CD4-positive, alpha-beta T cell treated with Interleukin-4 for 1 hour (primary cell): Measurements from ENCODE around the gene SMTNL2.
A peak's percentile ranks its signal among the peaks of the same experiment; 100 is the strongest.
"Not testable (repeated sequence)": the region's sequence is repeated elsewhere in the genome, so short reads cannot be mapped to it uniquely, and the experiment has no call there.

ENCODE experiments used
- DNase-seq, 2 donors: peaks; one replicate each; pipeline ENCODE4 v3.0.0-alpha.2; 2020 to 2022

SMTNL2 gene

DNA sequence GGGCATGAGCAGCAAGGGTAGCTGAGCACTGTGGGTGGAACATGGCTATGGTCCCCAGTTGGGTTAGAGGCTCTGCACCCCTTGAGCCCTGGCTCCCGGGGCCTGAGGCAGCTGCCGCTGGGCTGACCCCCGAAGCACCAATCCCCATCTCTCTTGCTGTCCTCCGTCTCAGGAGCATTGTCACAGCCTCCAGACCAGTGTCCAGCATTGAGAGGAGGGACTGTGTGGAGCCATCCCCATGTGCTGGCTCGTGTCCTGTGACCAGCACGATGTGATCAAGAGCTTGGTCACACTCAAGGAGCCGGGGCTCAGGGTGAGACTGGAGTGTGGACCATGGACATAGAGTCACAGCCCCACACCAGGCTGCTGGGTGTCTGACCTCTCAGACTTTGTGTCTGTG lies 2.9 kb downstream of the SMTNL2 start:
- DNase-seq: no peak

- DNase-seq: no peak
These were observed 3.5 kb downstream of the SMTNL2 start for GRCh38 chr17:4587803-4588202.

DNA sequence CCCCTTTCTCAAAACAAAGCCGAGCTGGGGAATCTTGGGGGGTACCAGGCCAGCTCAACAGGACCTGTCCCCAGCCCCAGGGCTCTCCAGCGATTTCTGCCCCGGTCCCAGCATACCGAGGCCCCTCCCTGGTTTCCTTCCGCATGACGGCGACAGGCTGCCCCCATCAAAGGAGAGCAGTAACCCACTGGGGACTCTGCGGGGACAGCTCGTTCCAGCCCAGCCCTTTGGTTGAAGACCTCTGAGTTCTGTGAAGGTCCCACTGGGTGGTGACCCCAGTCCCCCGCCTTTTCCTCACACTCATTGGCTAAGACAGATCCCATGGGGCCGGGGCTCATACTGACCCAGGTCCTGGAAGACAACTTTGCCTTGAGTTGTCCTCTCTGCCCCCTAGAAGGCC lies 4.1 kb downstream of the SMTNL2 start:
- no peak for DNase-seq

DNA sequence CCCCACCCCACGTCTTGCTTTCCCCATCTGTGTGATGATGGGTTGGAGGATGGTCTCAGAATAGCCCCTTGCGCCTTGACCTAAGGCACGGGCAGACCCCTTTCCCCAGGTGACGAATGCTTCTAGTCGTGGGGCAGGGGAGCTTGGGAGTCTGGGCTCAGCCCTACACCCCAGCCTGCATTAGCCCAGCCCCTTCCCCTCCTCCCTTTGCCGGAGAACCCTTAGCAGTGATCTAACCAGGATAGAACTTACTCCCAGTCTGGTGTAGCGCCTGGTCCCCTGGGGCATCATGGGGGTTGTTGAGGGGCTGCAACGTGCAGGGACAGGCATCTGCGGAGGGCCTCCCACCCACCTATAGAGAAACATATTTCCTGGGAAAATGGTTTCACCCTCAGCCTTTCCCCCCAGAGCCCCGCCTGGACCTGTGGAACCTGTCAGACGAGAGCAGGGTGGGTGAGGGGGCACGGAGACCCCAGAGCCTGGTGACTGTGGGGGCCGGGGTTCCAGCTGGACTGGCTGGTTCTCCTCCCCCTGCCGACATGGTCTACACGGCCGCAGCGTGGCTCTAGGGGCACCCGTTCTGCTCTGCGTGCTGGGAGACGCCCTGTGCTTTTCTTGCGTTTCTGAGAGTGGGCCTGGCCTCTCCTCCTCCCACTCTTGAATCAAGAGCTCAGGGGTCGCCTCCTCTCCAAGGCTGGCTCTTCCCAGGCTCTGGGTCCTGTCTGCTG lies 4.7 kb downstream of the SMTNL2 start:
- no peak for DNase-seq

- not testable (repeated sequence) for DNase-seq
These were observed 5.7 kb downstream of the SMTNL2 start for GRCh38 chr17:4590042-4590441.

GRCh38 chr17:4590981-4591453 lies 6.7 kb downstream of the SMTNL2 start:
- no peak for DNase-seq

GRCh38 chr17:4591529-4591928 lies 7.2 kb downstream of the SMTNL2 start:
- no peak for DNase-seq

DNA sequence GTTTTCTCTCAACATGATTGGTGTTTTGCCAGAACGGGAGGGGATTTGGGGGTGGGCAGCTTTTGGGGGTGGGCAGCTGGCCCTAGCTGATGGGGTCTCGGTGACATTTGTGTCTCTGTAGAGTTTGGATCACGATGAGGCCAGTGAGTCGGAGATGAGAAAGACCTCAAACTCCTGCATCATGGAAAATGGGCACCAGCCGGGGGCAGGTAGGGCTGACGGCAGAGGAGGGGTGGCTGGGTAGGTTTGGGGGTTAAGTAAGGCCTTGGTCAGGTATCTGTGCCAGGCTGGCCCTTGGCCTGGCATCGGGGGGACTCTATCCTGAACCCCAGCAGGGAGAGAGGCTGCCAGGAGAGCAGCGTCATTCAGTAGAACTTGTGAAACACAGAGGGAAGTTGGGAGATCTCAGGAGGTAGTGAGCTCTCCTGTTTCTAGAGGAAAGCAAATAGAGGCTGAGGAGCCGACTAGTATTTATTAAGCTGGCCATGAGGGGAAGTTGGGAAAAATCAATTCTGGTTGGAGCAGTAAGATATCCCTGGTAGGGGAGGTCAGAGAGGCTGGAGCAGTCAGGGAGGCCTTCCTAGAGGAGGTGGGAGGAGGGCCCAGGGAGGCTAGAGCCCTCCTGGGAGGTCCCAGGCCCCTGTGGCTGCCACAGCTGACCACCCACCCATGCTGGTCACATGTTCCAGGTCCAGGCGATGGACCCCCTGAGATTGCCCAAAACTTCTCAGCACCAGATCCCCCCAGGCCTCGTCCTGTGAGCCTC lies 8.1 kb downstream of the SMTNL2 start:
- DNase-seq: no peak

GRCh38 chr17:4593021-4593421 lies 8.7 kb downstream of the SMTNL2 start:
- no peak for DNase-seq

GRCh38 chr17:4594406-4594805 lies 10.1 kb downstream of the SMTNL2 start:
- DNase-seq: no peak

- peak; percentile 22 to 38 for DNase-seq
These were observed 10.8 kb downstream of the SMTNL2 start for GRCh38 chr17:4594931-4595684.

DNA sequence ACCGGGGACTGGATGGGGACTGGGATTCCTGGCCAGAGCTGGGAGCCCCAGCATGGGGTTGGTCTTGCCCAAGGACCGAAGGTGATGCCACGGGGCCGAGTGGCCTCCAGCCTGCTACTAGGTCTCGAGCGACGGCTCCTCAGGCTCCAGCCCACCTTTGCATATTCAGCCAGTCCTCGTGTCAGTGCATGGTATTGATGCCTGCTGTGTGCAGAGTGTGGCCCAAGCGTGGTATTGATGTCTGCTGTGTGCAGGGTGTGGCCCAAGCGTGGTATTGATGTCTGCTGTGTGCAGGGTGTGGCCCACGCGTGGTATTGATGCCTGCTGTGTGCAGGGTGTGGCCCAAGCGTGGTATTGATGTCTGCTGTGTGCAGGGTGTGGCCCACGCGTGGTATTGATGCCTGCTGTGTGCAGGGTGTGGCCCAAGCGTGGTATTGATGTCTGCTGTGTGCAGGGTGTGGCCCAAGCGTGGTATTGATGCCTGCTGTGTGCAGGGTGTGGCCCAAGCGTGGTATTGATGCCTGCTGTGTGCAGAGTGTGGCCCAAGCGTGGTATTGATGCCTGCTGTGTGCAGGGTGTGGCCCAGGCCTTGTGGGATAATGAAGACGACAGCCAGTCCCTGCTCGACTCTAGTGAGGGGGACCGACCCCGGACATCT lies 11.5 kb downstream of the SMTNL2 start:
- not testable (repeated sequence) for DNase-seq

DNA sequence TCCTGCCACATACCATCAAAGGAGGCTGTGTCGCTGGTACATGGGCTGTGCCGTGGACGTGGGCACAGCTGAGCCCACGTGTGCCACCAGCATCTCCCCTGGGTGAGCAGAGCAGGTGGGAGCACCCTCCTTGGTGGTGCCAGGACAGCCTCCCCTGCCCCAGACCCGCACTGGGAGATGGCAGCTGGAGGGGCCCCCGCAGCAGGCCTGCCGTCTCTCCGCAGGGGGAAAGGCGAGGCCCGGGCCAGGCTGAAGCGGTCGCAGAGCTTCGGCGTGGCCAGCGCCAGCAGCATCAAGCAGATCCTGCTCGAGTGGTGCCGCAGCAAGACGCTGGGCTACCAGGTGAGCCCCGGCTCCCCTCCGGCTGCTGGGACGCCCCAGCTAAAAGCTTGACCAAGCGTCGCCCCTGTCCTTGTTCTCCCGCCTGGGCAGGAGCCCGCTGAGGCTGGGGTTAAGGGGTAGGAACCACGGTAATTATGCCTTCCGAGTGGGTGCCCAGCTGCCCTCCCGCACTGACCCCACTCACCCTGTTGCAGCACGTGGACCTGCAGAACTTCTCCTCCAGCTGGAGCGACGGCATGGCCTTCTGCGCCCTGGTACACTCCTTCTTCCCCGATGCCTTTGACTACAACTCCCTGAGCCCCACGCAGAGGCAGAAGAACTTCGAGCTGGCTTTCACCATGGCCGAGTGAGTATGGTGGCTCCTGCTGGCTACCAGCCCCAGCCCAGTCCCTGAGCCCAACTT lies 12.5 kb downstream of the SMTNL2 start:
- DNase-seq: no peak

DNA sequence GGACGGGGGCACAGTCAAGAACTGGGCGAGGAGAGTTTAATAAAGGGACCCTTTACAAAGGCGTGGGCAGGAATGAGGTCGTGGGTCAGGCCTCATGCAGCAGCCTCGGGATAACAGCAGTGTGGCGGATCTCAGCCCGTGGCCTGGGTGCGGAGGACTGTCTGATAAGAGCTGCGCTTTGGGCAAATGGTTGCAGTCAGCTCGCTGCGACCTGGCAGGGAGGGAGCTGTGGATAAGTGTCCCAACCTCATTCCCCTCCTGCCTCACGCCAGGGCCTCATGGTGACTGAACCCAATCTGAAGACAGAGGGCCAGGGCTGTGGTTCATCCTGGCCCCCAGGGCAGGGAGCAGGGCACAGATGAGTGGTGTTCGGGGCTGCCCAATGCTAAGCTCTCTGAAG lies 13.6 kb downstream of the SMTNL2 start:
- DNase-seq: no peak

DNA sequence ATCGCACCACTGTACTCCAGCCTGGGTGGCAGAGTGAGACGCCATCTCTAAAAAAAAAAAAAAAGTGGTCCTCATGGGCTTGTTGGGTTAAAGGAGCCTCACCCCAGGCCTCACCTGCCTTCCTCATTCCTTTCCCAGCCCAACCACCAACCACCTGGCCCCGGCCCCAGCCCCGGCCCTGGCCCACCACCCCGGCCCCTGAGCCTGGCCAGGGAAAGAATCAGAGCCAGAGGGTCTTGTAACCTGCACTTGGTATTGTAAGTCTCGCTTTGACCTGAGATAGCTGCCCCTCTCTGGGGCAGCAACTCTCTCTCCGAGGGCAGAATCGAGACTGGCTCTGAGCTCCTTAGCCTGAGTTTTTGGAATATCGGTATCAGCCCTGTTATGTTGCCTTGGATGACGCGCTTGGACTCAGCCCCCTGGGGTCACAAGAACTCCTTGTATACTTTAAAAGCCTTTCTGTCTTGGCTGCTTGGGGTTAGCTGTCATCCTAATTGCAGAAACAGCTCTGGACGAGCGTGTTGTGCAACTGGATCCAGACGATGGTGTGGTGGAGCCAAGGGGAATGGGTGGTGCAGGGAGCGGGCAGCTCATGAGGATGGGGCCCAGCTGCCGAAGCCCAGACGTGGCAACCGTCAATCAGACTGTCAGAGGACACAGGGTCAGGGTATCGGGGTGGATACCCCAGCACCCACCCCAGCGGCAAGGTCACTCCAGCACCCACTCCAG lies 14.6 kb downstream of the SMTNL2 start:
- DNase-seq: no peak

DNA sequence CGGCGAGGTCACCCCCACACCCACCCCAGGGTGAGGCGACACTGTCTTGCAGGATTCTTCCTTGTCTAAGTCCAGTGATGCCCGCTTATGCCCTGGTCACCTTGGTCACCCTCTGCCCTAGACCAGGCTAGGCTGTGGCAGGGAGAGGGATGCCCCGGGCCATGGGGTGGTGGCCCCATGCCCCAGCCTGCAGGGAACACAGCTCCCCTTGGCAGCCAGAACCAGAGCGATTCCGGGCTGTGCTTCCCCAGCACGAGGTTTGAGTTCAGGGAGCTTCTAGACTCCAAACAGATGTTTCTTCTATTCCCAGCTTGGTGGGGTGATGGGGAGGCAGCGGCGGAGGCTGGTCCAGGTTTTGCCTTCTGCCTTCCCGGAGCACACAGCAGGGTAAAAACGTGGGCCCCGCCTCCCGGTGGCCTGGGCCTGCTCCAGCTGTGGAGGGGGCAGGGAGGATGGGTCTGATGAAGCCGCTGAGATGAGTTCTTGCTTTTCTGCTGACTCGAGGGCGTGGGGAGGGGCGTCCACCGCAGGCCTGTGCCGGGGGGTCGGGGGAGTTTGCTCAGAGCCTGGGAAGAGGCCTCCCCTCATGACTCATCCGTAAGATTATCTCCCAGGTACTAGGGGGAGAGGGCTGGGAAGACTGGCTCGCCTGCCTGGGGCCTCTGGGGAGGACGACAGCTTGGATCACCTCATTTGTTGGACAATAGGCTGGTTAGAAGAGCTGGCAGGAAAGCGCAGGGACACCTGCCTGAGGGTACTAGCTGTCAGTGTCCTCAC lies 15.4 kb downstream of the SMTNL2 start:
- DNase-seq: no peak

DNA sequence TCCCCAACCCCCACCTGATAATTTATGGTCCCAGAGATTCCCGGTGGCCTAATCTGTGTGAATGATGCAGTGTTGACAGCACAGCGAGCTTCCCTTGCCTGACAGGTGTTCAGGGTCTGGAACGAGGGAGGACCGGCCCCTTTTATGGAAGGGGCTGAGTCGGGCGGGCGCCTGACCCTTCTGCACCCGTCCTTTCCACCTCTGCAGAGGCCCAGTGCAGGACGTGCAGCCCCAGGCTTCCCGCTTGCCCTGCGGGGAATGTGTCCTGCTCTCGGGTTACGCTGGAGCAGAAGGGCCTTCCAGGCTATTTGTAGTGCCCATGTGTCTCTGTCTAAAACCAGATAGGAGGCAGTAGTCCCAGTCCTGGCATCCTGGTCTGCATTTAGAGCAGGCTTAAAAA lies 16.2 kb downstream of the SMTNL2 start:
- DNase-seq: no peak

DNA sequence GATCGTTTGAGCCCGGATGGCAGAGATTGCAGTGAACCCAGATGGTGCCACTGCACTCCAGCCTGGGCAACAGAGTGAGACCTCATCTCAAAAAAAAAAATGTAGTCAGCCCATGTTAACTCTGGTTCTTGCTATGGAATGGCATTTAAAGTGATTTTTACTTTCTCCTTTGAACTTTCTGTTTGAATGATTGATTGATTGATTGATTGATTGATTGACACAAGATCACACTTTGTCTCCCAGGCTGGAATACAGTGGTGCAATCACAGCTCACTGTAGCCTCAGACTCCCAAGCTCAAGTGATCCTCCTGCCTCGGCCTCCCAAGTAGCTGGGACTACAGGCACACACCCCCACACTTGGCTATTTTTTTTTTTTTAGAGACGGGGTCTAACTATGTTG lies 17.0 kb downstream of the SMTNL2 start:
- DNase-seq: no peak

DNA sequence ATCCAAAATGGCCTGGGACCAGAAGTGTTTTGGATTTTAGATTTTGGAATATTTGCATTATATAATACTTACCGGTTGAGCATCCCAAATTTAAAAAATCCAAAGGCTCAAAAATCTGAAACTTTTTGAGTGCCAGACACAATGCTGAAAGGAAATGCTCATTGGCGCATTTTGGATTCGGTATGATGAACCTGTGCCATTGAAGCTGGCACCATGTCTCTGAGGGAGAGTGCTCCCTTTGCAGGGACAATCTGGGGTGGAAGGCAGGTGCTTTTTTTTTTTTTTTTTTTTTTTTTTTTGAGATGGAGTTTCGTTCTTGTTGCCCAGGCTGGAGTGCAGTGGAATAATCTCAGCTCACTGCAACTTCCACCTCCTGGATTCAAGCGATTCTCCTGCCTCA lies 17.7 kb downstream of the SMTNL2 start:
- no peak for DNase-seq

- no peak for DNase-seq
These were observed 19.8 kb downstream of the SMTNL2 start for GRCh38 chr17:4604111-4604644.

DNA sequence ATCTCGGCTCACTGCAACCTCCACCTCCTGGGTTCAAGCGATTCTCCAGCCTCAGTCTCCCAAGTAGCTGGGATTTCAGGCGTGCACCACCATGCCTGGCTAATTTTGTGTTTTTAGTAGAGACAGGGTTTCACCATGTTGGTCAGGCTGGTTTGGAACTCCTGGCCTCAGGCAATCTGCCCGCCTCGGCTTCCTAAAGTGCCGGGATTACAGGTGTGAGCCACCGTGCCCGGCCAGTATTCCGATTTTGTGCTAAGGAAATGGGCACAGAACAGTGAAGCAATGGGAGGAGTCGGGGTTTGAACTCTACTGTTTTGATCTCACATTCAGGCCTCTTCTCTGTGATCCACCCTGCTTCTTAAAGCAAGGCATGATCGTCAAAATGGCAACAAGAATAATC lies 20.4 kb downstream of the SMTNL2 start:
- DNase-seq: not testable (repeated sequence)
